ENCODE data around the gene ACSF2. TPM values are rescaled to one million over a fixed set of nuclear protein-coding genes. Genes with fewer than 3 reads are reported as not detected.

Gene ACSF2
- total and polyA plus RNA-seq, 2 of the 13 experiments (the other 11 are each of a cell fraction or from before 2014, with no cell fraction given): 87.3 to 109 TPM

DNA sequence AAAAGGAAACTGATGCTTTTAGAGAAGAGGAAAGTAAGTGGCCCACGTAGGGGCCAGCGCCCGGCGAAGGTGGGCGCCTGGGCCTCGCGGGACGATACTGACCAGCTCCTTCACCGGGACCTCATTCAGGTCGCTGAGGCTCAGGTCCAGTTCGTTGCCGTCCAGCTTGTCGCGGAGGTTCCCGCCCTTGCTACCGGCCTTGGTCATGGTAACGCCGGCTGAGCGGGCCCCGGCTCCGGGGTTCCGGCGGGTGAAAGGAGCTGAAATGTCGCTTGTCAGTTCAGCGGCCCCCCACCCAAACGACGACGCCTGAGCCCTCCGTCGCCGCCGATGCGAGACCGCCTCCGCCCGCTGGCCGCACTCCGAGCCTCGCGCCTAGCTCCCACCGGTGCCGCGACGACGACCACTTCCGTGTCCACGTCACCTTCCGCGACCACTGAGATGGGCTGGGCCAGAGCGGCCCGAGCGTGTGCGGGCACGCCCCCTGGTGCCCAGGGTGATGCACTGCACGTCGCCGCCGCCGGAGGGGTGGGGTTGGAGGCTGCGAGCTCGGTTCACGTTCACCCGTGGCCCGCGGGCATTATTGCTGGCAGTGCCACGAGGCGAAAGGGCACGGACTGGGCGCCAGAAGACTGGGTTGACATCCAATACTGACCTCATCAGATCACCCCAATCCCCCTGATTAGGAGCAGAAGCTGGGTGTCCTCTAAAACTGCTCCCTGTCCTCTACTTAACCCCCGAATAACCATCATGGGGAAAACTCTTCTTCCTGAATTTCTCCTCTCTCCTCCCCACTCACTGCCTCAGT is 28.7 kb upstream of the ACSF2 start, which contains the start of gene LRRC59 (continued):
- TF ChIP-seq, protein P1, sequence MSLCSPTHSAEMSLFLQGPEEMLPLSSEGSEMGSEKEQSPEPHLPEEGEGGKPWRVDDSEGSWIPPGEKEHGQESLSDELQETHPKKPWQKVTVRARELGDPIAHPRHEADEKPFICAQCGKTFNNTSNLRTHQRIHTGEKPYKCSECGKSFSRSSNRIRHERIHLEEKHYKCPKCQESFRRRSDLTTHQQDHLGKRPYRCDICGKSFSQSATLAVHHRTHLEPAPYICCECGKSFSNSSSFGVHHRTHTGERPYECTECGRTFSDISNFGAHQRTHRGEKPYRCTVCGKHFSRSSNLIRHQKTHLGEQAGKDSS (CRISPR knock-in tag; IDR thresholded peaks at IDR 0.05; ENCODE audit: borderline replicate concordance, low read depth): peak; percentile 96
- TF ChIP-seq ZNF460 (CRISPR knock-in tag; IDR thresholded peaks at IDR 0.05; ENCODE audit: borderline replicate concordance): peak; percentile 64; the same call in 1 of the 2 replicates
- peak; percentile 97 for TF ChIP-seq ZBTB38 (CRISPR knock-in tag; IDR thresholded peaks at IDR 0.05)
- peak; percentile 96 for TF ChIP-seq ZNF547 (CRISPR knock-in tag; IDR thresholded peaks at IDR 0.05)
- peak; percentile 89 for TF ChIP-seq ZNF296 (CRISPR knock-in tag; conservative IDR thresholded peaks at IDR 0.05)
- TF ChIP-seq ZNF660 (CRISPR knock-in tag; IDR thresholded peaks at IDR 0.05; ENCODE audit: borderline replicate concordance, low read depth): 0 out of 2 replicates have a peak, but pooled peaks have one; percentile 60
- TF ChIP-seq ARID2 (CRISPR knock-in tag; IDR thresholded peaks at IDR 0.05; ENCODE audit: borderline replicate concordance): peak; percentile 99
- TF ChIP-seq ZNF567 (CRISPR knock-in tag; IDR thresholded peaks at IDR 0.05; ENCODE audit: borderline replicate concordance): peak; percentile 92
- peak; percentile 99 for TF ChIP-seq ARNT2 (CRISPR knock-in tag; IDR thresholded peaks at IDR 0.05; ENCODE audit: low read depth)
- peak; percentile 98 for TF ChIP-seq MEIS1 (CRISPR knock-in tag; IDR thresholded peaks at IDR 0.05; ENCODE audit: borderline replicate concordance)
- TF ChIP-seq MLLT10 (CRISPR knock-in tag; IDR thresholded peaks at IDR 0.05): no peak
- TF ChIP-seq DNMT1 (CRISPR knock-in tag; IDR thresholded peaks at IDR 0.05): peak; percentile 100
- TF ChIP-seq, protein P2, sequence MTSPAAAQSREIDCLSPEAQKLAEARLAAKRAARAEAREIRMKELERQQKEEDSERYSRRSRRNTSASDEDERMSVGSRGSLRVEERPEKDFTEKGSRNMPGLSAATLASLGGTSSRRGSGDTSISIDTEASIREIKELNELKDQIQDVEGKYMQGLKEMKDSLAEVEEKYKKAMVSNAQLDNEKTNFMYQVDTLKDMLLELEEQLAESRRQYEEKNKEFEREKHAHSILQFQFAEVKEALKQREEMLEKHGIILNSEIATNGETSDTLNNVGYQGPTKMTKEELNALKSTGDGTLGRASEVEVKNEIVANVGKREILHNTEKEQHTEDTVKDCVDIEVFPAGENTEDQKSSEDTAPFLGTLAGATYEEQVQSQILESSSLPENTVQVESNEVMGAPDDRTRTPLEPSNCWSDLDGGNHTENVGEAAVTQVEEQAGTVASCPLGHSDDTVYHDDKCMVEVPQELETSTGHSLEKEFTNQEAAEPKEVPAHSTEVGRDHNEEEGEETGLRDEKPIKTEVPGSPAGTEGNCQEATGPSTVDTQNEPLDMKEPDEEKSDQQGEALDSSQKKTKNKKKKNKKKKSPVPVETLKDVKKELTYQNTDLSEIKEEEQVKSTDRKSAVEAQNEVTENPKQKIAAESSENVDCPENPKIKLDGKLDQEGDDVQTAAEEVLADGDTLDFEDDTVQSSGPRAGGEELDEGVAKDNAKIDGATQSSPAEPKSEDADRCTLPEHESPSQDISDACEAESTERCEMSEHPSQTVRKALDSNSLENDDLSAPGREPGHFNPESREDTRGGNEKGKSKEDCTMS (CRISPR knock-in tag; conservative IDR thresholded peaks at IDR 0.05): no peak
- peak; percentile 57; the same call in 1 of the 2 replicates for TF ChIP-seq NFYC (CRISPR knock-in tag; IDR thresholded peaks at IDR 0.05)
- no peak for TF ChIP-seq U2AF2 (IDR thresholded peaks at IDR 0.05; ENCODE audit: low read depth, low read length)
- peak; percentile 94; the same call in 1 of the 2 replicates for TF ChIP-seq ZNF224 (CRISPR knock-in tag; IDR thresholded peaks at IDR 0.05)
- TF ChIP-seq, protein P3, sequence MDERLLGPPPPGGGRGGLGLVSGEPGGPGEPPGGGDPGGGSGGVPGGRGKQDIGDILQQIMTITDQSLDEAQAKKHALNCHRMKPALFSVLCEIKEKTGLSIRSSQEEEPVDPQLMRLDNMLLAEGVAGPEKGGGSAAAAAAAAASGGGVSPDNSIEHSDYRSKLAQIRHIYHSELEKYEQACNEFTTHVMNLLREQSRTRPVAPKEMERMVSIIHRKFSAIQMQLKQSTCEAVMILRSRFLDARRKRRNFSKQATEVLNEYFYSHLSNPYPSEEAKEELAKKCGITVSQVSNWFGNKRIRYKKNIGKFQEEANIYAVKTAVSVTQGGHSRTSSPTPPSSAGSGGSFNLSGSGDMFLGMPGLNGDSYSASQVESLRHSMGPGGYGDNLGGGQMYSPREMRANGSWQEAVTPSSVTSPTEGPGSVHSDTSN (CRISPR knock-in tag; IDR thresholded peaks at IDR 0.05): no peak
- peak; percentile 42; the same call in 1 of the 2 replicates for TF ChIP-seq GRHL1 (CRISPR knock-in tag; conservative IDR thresholded peaks at IDR 0.05)
- peak; percentile 100 for TF ChIP-seq ZNF788 (CRISPR knock-in tag; IDR thresholded peaks at IDR 0.05; ENCODE audit: borderline replicate concordance)
- TF ChIP-seq ZNF136 (CRISPR knock-in tag; IDR thresholded peaks at IDR 0.05; ENCODE audit: low read depth): peak; percentile 94; the same call in 1 of the 2 replicates
- TF ChIP-seq ISL2 (CRISPR knock-in tag; IDR thresholded peaks at IDR 0.05): peak; percentile 79
- peak; percentile 98 for TF ChIP-seq GLI4 (CRISPR knock-in tag; IDR thresholded peaks at IDR 0.05; ENCODE audit: borderline replicate concordance)
- peak; percentile 97 for TF ChIP-seq ZNF564 (CRISPR knock-in tag; IDR thresholded peaks at IDR 0.05)
- peak; percentile 93 for TF ChIP-seq MIXL1 (CRISPR knock-in tag; IDR thresholded peaks at IDR 0.05)

Measured in HepG2 (cell line).